HUES48 (cell line): ENCODE results near the gene KRT25.

Experiments
- H3K27ac ChIP-seq: one replicate; pipeline ENCODE4 v1.7.0; 2013; ENCODE audit warnings: low read depth, low read length, inconsistent platforms
- H3K27me3 ChIP-seq: 2 replicates; pipeline ENCODE4 v1.6.1; 2013; ENCODE audit warnings: mild to moderate bottlenecking, low read length; ENCODE audit not compliant: control insufficient read depth, insufficient read depth
- H3K36me3 ChIP-seq: 2 replicates; pipeline ENCODE4 v1.6.1; 2013; ENCODE audit warnings: low read length; ENCODE audit not compliant: control insufficient read depth, insufficient read depth
- H3K4me1 ChIP-seq: 2 replicates; pipeline ENCODE4 v1.6.1; 2013; ENCODE audit warnings: mild to moderate bottlenecking, low read length; ENCODE audit not compliant: control insufficient read depth, insufficient read depth
- H3K4me3 ChIP-seq: 2 replicates; pipeline ENCODE4 v1.5.1; 2013; ENCODE audit warnings: mild to moderate bottlenecking, low read depth, low read length
- H3K9ac ChIP-seq: 2 replicates; pipeline ENCODE4 v1.6.1; 2013; ENCODE audit warnings: mild to moderate bottlenecking, low read depth, low read length, moderate library complexity
- H3K9me3 ChIP-seq: 2 replicates; pipeline ENCODE4 v1.6.1; 2013; ENCODE audit warnings: low read length; ENCODE audit not compliant: control insufficient read depth, insufficient read depth

KRT25 gene

DNA sequence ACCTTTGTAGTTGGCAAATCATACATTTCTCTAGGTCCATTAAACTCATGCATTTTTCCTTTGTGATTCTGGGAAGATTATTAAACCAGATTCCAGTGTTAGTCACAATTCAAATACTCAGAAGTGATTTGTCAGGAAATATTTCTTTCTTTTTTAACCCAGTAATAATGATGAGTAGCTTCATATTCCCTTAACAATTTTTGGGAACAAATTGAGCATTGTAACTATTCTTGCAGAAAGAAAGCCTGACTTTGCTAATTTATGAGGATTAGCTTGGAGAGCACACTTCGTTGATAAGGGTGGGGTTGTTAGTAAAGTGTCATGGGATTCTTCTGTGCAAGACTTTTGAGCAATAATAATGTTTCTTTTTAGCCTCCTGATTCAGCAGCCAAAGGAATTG is 32.9 kb downstream of the KRT25 start:
- no peaks in the 10 kb centered on the region for H3K27me3 ChIP-seq
- H3K4me3 ChIP-seq = no peak overlapping the region
- no peak overlapping the region for H3K27ac ChIP-seq

DNA sequence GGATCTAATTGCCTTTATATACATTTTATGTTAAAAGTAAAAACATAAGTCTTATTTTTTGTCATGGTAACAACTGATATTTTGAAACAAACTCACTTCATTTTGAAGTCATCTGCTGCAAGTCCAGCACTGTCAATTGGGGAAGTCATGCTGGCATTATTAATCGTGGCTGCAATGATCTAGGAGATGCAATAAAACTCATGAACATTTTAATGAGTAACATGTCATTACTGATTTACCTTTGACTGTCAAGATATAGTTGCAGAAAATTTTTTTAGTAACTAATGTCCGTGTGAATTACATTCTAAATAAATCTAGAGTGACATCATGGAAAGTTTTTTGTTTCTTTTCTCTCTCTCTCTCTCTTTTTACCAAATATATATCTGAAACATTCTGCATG is 34.2 kb downstream of the KRT25 start:
- no peaks in the 10 kb centered on the region for H3K4me1 ChIP-seq
- H3K4me3 ChIP-seq = no peak overlapping the region
- H3K36me3 ChIP-seq = no peaks in the 10 kb centered on the region
- H3K9ac ChIP-seq = no peak overlapping the region
- H3K9me3 ChIP-seq = no peaks in the 10 kb centered on the region
- no peaks in the 10 kb centered on the region for H3K27me3 ChIP-seq
- no peak overlapping the region for H3K27ac ChIP-seq

More for the DNA sequence above, 32.9 kb downstream of the KRT25 start:
- Histone ChIP-seq H3K9me3 (no peaks in the 10 kb centered on the region), H3K4me1 (no peaks in the 10 kb centered on the region), H3K9ac (no peak overlapping the region), H3K36me3 (no peaks in the 10 kb centered on the region)

DNA sequence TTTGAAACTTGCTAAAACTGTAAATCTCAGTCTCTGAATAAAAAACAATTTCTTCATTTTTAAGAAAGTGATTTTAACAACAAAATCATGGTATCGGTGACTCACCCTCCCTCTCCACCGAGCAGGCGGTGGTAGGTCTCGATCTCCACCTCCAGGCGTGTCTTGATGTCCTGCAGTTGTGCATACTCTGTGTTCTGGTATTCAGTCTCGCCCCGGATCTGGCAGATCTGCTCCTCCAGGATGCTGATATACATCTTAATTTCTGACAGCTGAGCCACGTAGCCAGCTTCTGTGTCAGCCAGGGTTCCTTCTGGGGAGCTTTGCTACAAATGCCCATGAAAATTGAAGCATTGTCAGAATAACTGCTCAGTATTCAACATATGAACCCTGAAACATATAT is 36.2 kb downstream of the KRT25 start:
- no peaks in the 10 kb centered on the region for H3K9me3 ChIP-seq
- no peak overlapping the region for H3K27ac ChIP-seq
- no peaks in the 10 kb centered on the region for H3K27me3 ChIP-seq
- H3K4me3 ChIP-seq = no peak overlapping the region
- no peaks in the 10 kb centered on the region for H3K36me3 ChIP-seq
- no peak overlapping the region for H3K9ac ChIP-seq
- H3K4me1 ChIP-seq = no peaks in the 10 kb centered on the region

DNA sequence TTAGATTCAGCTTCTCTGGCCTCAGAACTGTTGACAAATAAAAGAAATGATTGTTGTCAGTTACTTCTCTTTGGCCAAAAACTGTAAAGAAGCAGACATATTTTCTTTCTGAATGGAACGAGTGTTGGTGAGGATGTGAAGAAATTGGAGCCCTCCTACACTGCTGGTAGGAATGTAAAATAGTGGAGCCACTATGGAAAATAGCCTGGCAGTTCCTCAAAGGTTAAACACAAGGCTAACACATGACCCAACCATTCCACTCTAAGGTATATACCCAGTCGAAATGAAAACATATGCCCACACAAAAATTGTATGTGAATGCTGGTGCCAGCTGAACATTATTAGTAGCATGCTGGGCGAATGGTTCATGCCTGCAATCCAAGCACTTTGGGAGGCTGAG is 37.4 kb downstream of the KRT25 start:
- no peak overlapping the region for H3K4me3 ChIP-seq
- H3K36me3 ChIP-seq = no peaks in the 10 kb centered on the region
- H3K27ac ChIP-seq = no peak overlapping the region
- H3K4me1 ChIP-seq = no peaks in the 10 kb centered on the region
- no peak overlapping the region for H3K9ac ChIP-seq
- no peaks in the 10 kb centered on the region for H3K9me3 ChIP-seq
- no peaks in the 10 kb centered on the region for H3K27me3 ChIP-seq

DNA sequence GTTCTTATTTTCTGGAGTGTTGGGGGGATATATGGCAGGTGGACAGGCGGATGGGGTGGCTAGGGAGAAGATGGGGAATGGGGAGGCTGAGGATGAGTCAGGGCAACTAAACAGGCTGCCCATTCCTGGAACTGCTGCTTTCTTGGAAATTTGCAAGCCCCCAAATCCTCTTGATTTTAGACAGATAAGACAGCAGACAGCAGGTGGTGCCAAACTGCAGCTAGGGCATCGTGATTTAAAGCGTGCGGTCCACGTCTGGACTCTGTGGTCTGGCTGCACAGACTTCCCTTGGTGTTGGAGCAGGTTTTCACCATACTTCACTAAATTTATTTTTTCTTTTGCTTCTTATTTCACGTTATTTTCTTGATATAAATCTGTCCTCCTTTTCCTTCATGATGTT is 40.7 kb downstream of the KRT25 start:
- Histone ChIP-seq H3K4me1 (no peaks in the 10 kb centered on the region), H3K27me3 (no peaks in the 10 kb centered on the region), H3K9ac (no peak overlapping the region), H3K9me3 (no peaks in the 10 kb centered on the region), H3K4me3 (no peak overlapping the region), H3K27ac (no peak overlapping the region), H3K36me3 (no peaks in the 10 kb centered on the region)

DNA sequence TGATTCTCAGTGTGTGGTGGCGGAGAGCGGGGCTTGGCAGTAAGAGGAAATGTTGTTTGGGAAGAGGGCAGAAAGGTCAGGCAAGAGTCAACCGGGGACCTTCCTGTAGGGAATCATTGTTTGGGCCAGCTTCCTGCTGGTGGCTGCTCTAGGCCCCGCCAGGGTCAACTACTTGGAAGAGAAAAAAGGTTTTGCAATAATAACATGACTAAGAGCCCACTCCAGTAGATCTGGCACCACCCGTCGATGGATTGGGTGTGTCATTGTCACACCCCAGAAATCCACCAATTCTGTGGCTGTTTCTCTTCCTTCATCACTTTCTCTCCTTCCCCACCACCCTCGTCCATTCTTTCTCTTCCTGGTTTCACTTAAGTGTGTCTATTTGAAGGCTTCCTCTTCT is 47.4 kb downstream of the KRT25 start:
- no peak overlapping the region for H3K27ac ChIP-seq
- no peaks in the 10 kb centered on the region for H3K9me3 ChIP-seq
- H3K4me3 ChIP-seq = no peak overlapping the region
- H3K9ac ChIP-seq = no peak overlapping the region
- H3K36me3 ChIP-seq = no peaks in the 10 kb centered on the region
- H3K4me1 ChIP-seq = no peaks in the 10 kb centered on the region
- H3K27me3 ChIP-seq = no peaks in the 10 kb centered on the region

DNA sequence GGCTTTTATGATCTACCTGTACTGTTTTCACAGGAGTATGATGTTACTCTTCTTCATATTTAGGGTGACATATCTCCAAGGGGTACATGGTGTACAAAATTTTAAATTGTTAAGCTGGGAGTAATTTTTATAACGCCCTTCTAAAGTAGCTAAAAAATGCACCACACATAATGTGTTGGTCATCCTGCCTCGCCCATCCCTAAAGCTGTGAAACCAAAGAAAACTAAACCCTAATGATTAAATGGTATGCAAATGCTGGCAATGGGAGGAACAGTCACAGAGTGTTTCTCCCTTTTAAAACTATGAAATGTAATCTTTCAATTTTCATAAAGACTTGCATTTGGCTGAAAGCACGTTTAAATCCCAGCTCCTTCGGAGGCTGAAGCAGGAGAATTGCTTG is 49.5 kb downstream of the KRT25 start:
- no peaks in the 10 kb centered on the region for H3K4me1 ChIP-seq
- no peaks in the 10 kb centered on the region for H3K27me3 ChIP-seq
- H3K27ac ChIP-seq = no peak overlapping the region
- no peak overlapping the region for H3K4me3 ChIP-seq
- H3K9me3 ChIP-seq = no peaks in the 10 kb centered on the region
- no peak overlapping the region for H3K9ac ChIP-seq
- H3K36me3 ChIP-seq = no peaks in the 10 kb centered on the region

DNA sequence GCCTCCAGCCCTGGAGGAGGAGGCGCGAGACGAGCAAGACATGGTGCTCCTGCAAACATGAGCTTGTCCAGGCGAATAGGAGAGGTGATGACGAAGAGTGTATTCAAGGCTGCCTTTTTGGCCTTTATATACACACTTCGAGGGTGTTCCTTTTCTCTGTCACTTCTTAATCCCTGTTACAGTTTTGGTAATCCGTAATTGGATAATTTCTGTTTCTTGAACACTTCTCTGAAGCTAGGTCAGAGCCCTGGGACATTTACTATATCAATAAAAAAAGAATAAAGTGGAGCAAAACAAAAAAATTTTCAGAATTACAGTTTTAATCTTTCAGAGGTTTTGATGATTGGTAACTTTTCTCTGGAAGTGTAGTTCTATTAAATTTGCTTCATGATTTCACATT is 51.5 kb downstream of the KRT25 start, which contains the start of gene KRT24:
Gene KRT24, minus strand, starts transcription at position 101 of the 400 bp plus-strand sequence. Its CDS starts 59 bp downstream, at position 42.
- Histone ChIP-seq H3K36me3 (no peaks in the 10 kb centered on the region), H3K9me3 (no peaks in the 10 kb centered on the region), H3K9ac (no peak within 1 kb of the TSS), H3K27me3 (no peaks in the 10 kb centered on the region), H3K4me1 (no peaks in the 10 kb centered on the region), H3K4me3 (no peak within 1 kb of the TSS), H3K27ac (no peak within 1 kb of the TSS)

DNA sequence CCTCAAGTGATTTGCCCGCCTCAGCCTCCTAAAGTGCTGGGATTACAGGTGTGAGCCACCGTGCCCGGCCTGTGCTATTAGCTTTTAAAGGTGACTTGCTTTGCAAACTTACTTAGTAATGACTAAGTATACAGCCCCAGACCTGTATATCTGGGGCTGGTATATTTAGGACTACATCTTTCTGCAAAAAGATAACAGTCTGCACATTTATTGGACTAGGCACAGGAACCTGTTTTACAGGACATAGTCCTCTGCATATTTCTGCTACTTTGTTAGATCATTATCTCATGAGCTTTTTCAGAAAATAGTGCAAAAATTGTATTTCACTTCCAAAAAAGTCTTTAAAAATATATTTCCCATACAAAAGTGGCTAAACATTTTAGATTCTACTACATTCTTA is 52.9 kb downstream of the KRT25 start:
- Histone ChIP-seq H3K9ac (no peak overlapping the region), H3K4me1 (no peaks in the 10 kb centered on the region), H3K36me3 (no peaks in the 10 kb centered on the region), H3K27me3 (no peaks in the 10 kb centered on the region), H3K27ac (no peak overlapping the region), H3K9me3 (no peaks in the 10 kb centered on the region), H3K4me3 (no peak overlapping the region)

DNA sequence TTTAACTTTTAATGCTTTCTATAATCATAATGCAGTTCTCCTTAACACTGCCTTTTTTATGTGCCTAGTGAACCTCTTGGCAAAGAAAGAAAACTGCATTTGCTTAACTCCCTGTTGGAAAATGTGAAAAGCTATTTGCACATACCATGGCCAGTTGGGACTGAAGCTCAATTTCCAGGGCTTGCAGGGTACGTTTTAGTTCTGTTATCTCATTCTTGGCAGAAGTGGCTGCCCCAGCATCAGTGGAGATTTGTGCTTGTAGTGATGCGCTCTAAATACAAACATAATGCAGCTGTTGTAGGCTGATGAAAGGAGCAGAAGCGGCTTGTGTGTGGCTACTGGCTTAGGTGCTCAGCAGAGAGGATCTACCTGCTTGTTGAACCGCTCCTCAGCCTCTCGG is 55.3 kb downstream of the KRT25 start:
- Histone ChIP-seq H3K36me3 (no peaks in the 10 kb centered on the region), H3K4me1 (no peaks in the 10 kb centered on the region), H3K27ac (no peak overlapping the region), H3K4me3 (no peak overlapping the region), H3K9me3 (no peaks in the 10 kb centered on the region), H3K9ac (no peak overlapping the region), H3K27me3 (no peaks in the 10 kb centered on the region)

DNA sequence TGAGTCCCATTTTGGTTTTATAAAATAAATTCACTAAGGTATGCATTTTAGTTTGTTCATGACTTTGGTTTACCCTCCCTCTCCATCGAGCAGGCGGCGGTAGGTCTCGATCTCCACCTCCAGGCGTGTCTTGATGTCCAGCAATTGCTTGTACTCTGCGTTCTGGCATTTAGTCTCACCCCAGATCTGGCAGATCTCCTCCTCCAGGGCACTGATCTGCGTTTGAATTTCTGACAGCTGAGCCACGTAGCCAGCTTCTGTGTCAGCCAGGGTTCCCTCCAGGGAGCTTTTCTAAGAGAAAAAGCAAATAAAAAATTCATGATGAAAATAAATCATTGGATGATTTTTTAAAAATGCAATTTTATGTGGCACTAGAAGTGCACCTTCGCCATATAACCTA is 55.8 kb downstream of the KRT25 start:
- Histone ChIP-seq H3K9me3 (no peaks in the 10 kb centered on the region), H3K36me3 (no peaks in the 10 kb centered on the region), H3K27ac (no peak overlapping the region), H3K4me3 (no peak overlapping the region), H3K4me1 (no peaks in the 10 kb centered on the region), H3K27me3 (no peaks in the 10 kb centered on the region), H3K9ac (no peak overlapping the region)
